ENCODE data around the gene SLC9A9. TPM values are rescaled to one million over a fixed set of nuclear protein-coding genes. Genes with fewer than 3 reads are reported as not detected.

SLC9A9 gene
- polyA plus RNA-seq, 1 of the 3 experiments (the other 2 are of a cell fraction): 0.05 TPM

GRCh38 chr3:143810953-143811265, 37.4 kb downstream of the SLC9A9 start:
- Histone ChIP-seq H3K27ac (ENCODE audit: low read depth in 2 of 2, low read length in 1 of 2) (no peak overlapping the region), H3K9me3 (no peaks in the 10 kb centered on the region), H3F3A (replicated peaks; ENCODE audit: insufficient read depth) (no peaks in the 10 kb centered on the region), H3K4me1 (ENCODE audit: control insufficient read depth in 1 of 2, insufficient read depth in 2 of 2, low read depth in 1 of 2, low read length in 1 of 2) (no peaks in the 10 kb centered on the region), H3K79me2 (ENCODE audit: insufficient read depth) (no peaks in the 10 kb centered on the region), H3K27me3 (ENCODE audit: insufficient read depth) (peaks cover 14% of the 10 kb centered on the region), H3K9ac (no peak overlapping the region), H3K4me2 (no peak overlapping the region), H4K20me1 (ENCODE audit: insufficient read depth) (no peaks in the 10 kb centered on the region), H3K36me3 (replicated peaks in 1 of 2; ENCODE audit: control insufficient read depth in 1 of 2, insufficient read depth in 2 of 2, low read length in 1 of 2) (no peaks in the 10 kb centered on the region), H2AFZ (ENCODE audit: low read depth) (no peak overlapping the region), H3K4me3 (ENCODE audit: low read depth in 2 of 2, low read length in 1 of 2) (no peak overlapping the region), H3K9me2 (no peaks in the 10 kb centered on the region)
- DNase-seq: no peak
- WGBS (ENCODE audit: low lambda C conversion rate): 21% methylated on average over 2 of the region's 2 CpGs
- TF ChIP-seq SMC3 (IDR thresholded peaks at IDR 0.05; ENCODE audit: low read depth, low read length): no peak
- TF ChIP-seq, protein P1, sequence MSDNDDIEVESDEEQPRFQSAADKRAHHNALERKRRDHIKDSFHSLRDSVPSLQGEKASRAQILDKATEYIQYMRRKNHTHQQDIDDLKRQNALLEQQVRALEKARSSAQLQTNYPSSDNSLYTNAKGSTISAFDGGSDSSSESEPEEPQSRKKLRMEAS (IDR thresholded peaks at IDR 0.05; ENCODE audit: low read depth): no peak
- no peak for TF ChIP-seq RCOR1 (IDR thresholded peaks at IDR 0.05; ENCODE audit: low read length)
- no peak for TF ChIP-seq EZH2phosphoT487 (IDR thresholded peaks at IDR 0.05; ENCODE audit: borderline replicate concordance, low read depth)
- no peak for TF ChIP-seq FOSL2 (IDR thresholded peaks at IDR 0.05; ENCODE audit: borderline replicate concordance, low read depth)
- POLR2A ChIA-PET: no interaction called here
- CTCF ChIA-PET: no interaction called here

- Histone ChIP-seq H3K9ac (no peak overlapping the region), H3K27me3 (ENCODE audit: insufficient read depth) (peaks cover 14% of the 10 kb centered on the region), H3F3A (replicated peaks; ENCODE audit: insufficient read depth) (no peaks in the 10 kb centered on the region), H4K20me1 (ENCODE audit: insufficient read depth) (no peaks in the 10 kb centered on the region), H3K4me2 (no peak overlapping the region), H3K9me2 (no peaks in the 10 kb centered on the region), H3K4me1 (ENCODE audit: control insufficient read depth in 1 of 2, insufficient read depth in 2 of 2, low read depth in 1 of 2, low read length in 1 of 2) (no peaks in the 10 kb centered on the region), H3K79me2 (ENCODE audit: insufficient read depth) (no peaks in the 10 kb centered on the region), H2AFZ (ENCODE audit: low read depth) (no peak overlapping the region), H3K4me3 (ENCODE audit: low read depth in 2 of 2, low read length in 1 of 2) (no peak overlapping the region), H3K9me3 (no peaks in the 10 kb centered on the region), H3K36me3 (replicated peaks in 1 of 2; ENCODE audit: control insufficient read depth in 1 of 2, insufficient read depth in 2 of 2, low read length in 1 of 2) (no peaks in the 10 kb centered on the region), H3K27ac (ENCODE audit: low read depth in 2 of 2, low read length in 1 of 2) (no peak overlapping the region)
- WGBS (ENCODE audit: low lambda C conversion rate): 5% methylated on average over 2 of the region's 2 CpGs
- no peak for DNase-seq
- TF ChIP-seq CTCF (IDR thresholded peaks at IDR 0.05): no peak
- TF ChIP-seq NRF1 (IDR thresholded peaks at IDR 0.05; ENCODE audit: low read depth, low read length): no peak
- no peak for TF ChIP-seq EZH2phosphoT487 (IDR thresholded peaks at IDR 0.05; ENCODE audit: borderline replicate concordance, low read depth)
- TF ChIP-seq GATA2 (CRISPR knock-in tag; IDR thresholded peaks at IDR 0.05): no peak
- no peak for TF ChIP-seq RAD21 (IDR thresholded peaks at IDR 0.05; ENCODE audit: low read length)
- no peak for TF ChIP-seq FOXJ3 (CRISPR knock-in tag; IDR thresholded peaks at IDR 0.05)
- no peak for TF ChIP-seq FOXM1 (IDR thresholded peaks at IDR 0.05; ENCODE audit: low read depth)
- no peak for TF ChIP-seq RFX5 (IDR thresholded peaks at IDR 0.05; ENCODE audit: low read length)
- TF ChIP-seq, protein P2, sequence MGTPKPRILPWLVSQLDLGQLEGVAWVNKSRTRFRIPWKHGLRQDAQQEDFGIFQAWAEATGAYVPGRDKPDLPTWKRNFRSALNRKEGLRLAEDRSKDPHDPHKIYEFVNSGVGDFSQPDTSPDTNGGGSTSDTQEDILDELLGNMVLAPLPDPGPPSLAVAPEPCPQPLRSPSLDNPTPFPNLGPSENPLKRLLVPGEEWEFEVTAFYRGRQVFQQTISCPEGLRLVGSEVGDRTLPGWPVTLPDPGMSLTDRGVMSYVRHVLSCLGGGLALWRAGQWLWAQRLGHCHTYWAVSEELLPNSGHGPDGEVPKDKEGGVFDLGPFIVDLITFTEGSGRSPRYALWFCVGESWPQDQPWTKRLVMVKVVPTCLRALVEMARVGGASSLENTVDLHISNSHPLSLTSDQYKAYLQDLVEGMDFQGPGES (IDR thresholded peaks at IDR 0.05; ENCODE audit: low read depth, low read length): no peak
- TF ChIP-seq, protein P3, sequence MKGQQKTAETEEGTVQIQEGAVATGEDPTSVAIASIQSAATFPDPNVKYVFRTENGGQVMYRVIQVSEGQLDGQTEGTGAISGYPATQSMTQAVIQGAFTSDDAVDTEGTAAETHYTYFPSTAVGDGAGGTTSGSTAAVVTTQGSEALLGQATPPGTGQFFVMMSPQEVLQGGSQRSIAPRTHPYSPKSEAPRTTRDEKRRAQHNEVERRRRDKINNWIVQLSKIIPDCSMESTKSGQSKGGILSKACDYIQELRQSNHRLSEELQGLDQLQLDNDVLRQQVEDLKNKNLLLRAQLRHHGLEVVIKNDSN (IDR thresholded peaks at IDR 0.05; ENCODE audit: borderline replicate concordance, low read depth): no peak
- no peak for TF ChIP-seq GABPA (IDR thresholded peaks at IDR 0.05; ENCODE audit: low read depth)
- no peak for TF ChIP-seq MEF2A (IDR thresholded peaks at IDR 0.05; ENCODE audit: borderline replicate concordance, low read depth)
- TF ChIP-seq SIN3A (IDR thresholded peaks at IDR 0.05; ENCODE audit: borderline replicate concordance, low read depth, low read length): no peak
- TF ChIP-seq CHD2 (IDR thresholded peaks at IDR 0.05; ENCODE audit: low read length, partially characterized antibody): no peak
- ChIA-PET CTCF (no interaction called here), POLR2A (no interaction called here)
Measured at GRCh38 chr3:143810166-143810952, 37.9 kb downstream of the SLC9A9 start.

Data from SK-N-SH (cell line).